ENCODE results near the gene STXBP6. TPM values are rescaled to one million over a fixed set of nuclear protein-coding genes. Genes with fewer than 3 reads are reported as not detected.

STXBP6 gene
- total and polyA plus RNA-seq, 2 of the 13 experiments (the other 11 are each of a cell fraction or from before 2014, with no cell fraction given), result 35.3 to 42.8 TPM

- TF ChIP-seq, protein P1, sequence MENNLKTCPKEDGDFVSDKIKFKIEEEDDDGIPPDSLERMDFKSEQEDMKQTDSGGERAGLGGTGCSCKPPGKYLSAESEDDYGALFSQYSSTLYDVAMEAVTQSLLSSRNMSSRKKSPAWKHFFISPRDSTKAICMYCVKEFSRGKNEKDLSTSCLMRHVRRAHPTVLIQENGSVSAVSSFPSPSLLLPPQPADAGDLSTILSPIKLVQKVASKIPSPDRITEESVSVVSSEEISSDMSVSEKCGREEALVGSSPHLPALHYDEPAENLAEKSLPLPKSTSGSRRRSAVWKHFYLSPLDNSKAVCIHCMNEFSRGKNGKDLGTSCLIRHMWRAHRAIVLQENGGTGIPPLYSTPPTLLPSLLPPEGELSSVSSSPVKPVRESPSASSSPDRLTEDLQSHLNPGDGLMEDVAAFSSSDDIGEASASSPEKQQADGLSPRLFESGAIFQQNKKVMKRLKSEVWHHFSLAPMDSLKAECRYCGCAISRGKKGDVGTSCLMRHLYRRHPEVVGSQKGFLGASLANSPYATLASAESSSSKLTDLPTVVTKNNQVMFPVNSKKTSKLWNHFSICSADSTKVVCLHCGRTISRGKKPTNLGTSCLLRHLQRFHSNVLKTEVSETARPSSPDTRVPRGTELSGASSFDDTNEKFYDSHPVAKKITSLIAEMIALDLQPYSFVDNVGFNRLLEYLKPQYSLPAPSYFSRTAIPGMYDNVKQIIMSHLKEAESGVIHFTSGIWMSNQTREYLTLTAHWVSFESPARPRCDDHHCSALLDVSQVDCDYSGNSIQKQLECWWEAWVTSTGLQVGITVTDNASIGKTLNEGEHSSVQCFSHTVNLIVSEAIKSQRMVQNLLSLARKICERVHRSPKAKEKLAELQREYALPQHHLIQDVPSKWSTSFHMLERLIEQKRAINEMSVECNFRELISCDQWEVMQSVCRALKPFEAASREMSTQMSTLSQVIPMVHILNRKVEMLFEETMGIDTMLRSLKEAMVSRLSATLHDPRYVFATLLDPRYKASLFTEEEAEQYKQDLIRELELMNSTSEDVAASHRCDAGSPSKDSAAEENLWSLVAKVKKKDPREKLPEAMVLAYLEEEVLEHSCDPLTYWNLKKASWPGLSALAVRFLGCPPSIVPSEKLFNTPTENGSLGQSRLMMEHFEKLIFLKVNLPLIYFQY (CRISPR knock-in tag; IDR thresholded peaks at IDR 0.05; ENCODE audit: borderline replicate concordance), result 0 out of 2 replicates have a peak, but pooled peaks have one; percentile 69
- TF ChIP-seq HNRNPUL1 (IDR thresholded peaks at IDR 0.05; ENCODE audit: low read depth, low read length) (no peak), ZNF263 (CRISPR knock-in tag; IDR thresholded peaks at IDR 0.05) (peak; percentile 57; the same call in 1 of the 2 replicates), MXD3 (CRISPR knock-in tag; IDR thresholded peaks at IDR 0.05) (no peak; the same call in 1 of the 2 replicates), ZNF33B (CRISPR knock-in tag; IDR thresholded peaks at IDR 0.05) (no peak; the same call in 1 of the 2 replicates), RBM39 (IDR thresholded peaks at IDR 0.05; ENCODE audit: low read depth, low read length, poor library complexity, severe bottlenecking) (no peak), ZFP36L2 (CRISPR knock-in tag; IDR thresholded peaks at IDR 0.05) (no peak), STAT5B (CRISPR knock-in tag; IDR thresholded peaks at IDR 0.05) (no peak), SP140L (CRISPR knock-in tag; IDR thresholded peaks at IDR 0.05; ENCODE audit: borderline replicate concordance) (no peak), SNRNP70 (IDR thresholded peaks at IDR 0.05; ENCODE audit: low read depth, low read length) (no peak), DRAP1 (CRISPR knock-in tag; IDR thresholded peaks at IDR 0.05) (peak; percentile 80; the same call in 1 of the 2 replicates)
- TF ChIP-seq, protein P2, sequence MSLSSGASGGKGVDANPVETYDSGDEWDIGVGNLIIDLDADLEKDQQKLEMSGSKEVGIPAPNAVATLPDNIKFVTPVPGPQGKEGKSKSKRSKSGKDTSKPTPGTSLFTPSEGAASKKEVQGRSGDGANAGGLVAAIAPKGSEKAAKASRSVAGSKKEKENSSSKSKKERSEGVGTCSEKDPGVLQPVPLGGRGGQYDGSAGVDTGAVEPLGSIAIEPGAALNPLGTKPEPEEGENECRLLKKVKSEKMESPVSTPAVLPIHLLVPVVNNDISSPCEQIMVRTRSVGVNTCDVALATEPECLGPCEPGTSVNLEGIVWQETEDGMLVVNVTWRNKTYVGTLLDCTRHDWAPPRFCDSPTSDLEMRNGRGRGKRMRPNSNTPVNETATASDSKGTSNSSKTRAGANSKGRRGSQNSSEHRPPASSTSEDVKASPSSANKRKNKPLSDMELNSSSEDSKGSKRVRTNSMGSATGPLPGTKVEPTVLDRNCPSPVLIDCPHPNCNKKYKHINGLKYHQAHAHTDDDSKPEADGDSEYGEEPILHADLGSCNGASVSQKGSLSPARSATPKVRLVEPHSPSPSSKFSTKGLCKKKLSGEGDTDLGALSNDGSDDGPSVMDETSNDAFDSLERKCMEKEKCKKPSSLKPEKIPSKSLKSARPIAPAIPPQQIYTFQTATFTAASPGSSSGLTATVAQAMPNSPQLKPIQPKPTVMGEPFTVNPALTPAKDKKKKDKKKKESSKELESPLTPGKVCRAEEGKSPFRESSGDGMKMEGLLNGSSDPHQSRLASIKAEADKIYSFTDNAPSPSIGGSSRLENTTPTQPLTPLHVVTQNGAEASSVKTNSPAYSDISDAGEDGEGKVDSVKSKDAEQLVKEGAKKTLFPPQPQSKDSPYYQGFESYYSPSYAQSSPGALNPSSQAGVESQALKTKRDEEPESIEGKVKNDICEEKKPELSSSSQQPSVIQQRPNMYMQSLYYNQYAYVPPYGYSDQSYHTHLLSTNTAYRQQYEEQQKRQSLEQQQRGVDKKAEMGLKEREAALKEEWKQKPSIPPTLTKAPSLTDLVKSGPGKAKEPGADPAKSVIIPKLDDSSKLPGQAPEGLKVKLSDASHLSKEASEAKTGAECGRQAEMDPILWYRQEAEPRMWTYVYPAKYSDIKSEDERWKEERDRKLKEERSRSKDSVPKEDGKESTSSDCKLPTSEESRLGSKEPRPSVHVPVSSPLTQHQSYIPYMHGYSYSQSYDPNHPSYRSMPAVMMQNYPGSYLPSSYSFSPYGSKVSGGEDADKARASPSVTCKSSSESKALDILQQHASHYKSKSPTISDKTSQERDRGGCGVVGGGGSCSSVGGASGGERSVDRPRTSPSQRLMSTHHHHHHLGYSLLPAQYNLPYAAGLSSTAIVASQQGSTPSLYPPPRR (CRISPR knock-in tag; IDR thresholded peaks at IDR 0.05; ENCODE audit: borderline replicate concordance), result peak; percentile 86; the same call in 1 of the 2 replicates
- TF ChIP-seq, protein P3, sequence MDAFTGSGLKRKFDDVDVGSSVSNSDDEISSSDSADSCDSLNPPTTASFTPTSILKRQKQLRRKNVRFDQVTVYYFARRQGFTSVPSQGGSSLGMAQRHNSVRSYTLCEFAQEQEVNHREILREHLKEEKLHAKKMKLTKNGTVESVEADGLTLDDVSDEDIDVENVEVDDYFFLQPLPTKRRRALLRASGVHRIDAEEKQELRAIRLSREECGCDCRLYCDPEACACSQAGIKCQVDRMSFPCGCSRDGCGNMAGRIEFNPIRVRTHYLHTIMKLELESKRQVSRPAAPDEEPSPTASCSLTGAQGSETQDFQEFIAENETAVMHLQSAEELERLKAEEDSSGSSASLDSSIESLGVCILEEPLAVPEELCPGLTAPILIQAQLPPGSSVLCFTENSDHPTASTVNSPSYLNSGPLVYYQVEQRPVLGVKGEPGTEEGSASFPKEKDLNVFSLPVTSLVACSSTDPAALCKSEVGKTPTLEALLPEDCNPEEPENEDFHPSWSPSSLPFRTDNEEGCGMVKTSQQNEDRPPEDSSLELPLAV (CRISPR knock-in tag; conservative IDR thresholded peaks at IDR 0.05; ENCODE audit: low read depth), result no peak
- TF ChIP-seq, protein P4, sequence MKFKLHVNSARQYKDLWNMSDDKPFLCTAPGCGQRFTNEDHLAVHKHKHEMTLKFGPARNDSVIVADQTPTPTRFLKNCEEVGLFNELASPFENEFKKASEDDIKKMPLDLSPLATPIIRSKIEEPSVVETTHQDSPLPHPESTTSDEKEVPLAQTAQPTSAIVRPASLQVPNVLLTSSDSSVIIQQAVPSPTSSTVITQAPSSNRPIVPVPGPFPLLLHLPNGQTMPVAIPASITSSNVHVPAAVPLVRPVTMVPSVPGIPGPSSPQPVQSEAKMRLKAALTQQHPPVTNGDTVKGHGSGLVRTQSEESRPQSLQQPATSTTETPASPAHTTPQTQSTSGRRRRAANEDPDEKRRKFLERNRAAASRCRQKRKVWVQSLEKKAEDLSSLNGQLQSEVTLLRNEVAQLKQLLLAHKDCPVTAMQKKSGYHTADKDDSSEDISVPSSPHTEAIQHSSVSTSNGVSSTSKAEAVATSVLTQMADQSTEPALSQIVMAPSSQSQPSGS (CRISPR knock-in tag; IDR thresholded peaks at IDR 0.05), result no peak; the same call in 1 of the 2 replicates
Measured at GRCh38 chr14:24816011-24816928, 233.7 kb downstream of the STXBP6 start (continued).

All from HepG2 (cell line).